Measurements from ENCODE around the gene ROCK2.

The ROCK2 gene

GRCh38 chr2:11144077-11144737 is 200.2 kb downstream of the ROCK2 start:
- no peak for DNase-seq

DNA sequence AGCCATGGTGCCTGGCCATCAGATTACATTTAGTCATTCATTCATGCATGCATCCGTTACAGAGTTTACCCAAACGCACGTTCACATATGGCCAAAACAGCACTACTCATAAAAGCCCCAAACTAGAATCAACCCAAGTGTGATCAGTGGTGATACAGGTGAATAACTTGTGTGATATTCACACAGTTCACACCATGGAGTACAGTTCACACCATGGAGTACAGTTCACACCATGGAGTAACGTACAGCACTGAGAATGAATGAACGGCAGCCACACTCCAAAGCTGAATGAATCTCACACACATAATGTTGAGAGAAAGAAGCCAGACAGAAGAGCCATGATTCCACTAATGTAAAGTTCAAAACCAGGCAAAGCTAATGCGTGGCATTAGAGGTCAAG is 201.4 kb downstream of the ROCK2 start:
- DNase-seq: no peak

- no peak for DNase-seq
Measured at GRCh38 chr2:11142330-11142729, 202.1 kb downstream of the ROCK2 start.

DNA sequence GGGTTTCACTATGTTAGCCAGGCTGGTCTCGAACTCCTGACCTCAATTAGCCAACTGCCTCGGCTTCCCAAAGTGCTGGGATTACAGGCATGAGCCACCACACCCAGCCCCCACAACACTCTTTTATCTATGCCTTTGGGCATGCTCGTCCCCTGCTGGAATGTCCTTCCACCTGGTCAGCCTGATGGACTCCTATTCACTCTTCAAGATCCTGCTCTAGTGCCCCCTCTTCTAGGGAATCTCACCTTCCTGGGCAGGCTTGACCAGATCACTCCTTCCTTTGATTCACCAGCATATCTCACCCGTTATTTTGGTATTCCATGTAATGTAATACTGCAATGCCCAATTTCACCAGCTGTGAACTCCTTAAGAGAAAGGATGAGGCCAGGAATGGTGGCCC is 203.1 kb downstream of the ROCK2 start:
- DNase-seq: no peak

GRCh38 chr2:11140492-11140891 is 203.9 kb downstream of the ROCK2 start:
- DNase-seq: no peak

DNA sequence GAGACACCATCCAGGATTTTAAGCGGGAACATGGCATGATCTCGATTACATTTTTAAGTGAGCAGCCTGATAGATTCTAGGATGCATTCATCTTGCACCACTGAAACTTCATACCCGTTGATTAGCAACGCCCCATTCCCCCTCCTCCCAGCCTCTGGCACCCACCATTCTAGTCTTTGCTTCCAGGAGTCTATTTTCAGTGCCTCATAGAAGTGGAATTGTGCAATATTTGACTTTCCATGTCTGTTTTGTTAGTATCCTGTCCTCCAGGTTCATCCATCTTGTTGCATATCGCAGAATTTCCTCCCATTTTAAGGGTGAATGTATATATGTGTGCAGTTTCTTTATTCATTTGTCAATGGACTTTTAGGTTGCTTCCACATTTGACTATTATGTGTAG is 210.1 kb downstream of the ROCK2 start:
- DNase-seq: no peak

- DNase-seq: no peak
Measured at GRCh38 chr2:11133936-11134320, 210.5 kb downstream of the ROCK2 start.

GRCh38 chr2:11133238-11133935 is 211.0 kb downstream of the ROCK2 start:
- DNase-seq: no peak

DNA sequence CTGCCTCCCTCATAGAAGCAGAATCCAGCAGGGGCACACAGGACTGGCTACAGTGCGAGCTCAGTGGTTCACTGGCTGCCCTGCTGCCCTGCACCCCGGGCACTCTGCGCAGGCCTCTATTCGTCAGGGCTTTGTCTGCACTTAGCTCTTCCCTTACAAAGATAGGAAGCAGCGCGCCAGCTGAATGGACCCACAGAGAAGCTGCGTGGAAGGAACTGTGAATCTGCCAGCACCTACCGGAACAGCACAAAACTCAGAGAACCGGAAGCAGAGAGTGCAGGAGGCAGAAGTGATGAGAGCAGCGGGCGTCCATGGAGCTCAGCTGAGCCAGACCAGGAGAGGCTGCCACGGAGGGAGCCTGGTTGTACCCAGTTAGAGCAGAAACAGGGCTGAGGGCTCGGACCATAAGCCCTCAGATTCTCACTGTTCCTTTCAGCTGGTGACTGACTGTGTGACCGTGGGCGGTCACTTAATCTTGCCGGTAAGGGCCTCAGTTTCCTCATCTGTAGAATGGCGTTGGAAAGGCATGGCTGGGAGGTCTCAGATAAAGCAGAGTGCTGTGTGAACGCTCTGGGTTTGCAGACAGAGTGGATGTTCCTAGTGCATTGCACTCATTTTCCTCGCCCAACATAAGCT is 212.3 kb downstream of the ROCK2 start:
- DNase-seq: no peak

GRCh38 chr2:11131166-11131920 is 213.1 kb downstream of the ROCK2 start:
- no peak for DNase-seq

Measured in SW 1271 (cell line).